HK-2 (cell line): Measurements from ENCODE around the gene CDHR4.
"Not testable (repeated sequence)": the region's sequence is repeated elsewhere in the genome, so short reads cannot be mapped to it uniquely, and the experiment has no call there.

Experiments used
- DNase-seq: peaks from one replicate; pipeline ENCODE4 v3.0.0-alpha.2; 2018; ENCODE audit not compliant: unreplicated experiment

Gene CDHR4

DNA sequence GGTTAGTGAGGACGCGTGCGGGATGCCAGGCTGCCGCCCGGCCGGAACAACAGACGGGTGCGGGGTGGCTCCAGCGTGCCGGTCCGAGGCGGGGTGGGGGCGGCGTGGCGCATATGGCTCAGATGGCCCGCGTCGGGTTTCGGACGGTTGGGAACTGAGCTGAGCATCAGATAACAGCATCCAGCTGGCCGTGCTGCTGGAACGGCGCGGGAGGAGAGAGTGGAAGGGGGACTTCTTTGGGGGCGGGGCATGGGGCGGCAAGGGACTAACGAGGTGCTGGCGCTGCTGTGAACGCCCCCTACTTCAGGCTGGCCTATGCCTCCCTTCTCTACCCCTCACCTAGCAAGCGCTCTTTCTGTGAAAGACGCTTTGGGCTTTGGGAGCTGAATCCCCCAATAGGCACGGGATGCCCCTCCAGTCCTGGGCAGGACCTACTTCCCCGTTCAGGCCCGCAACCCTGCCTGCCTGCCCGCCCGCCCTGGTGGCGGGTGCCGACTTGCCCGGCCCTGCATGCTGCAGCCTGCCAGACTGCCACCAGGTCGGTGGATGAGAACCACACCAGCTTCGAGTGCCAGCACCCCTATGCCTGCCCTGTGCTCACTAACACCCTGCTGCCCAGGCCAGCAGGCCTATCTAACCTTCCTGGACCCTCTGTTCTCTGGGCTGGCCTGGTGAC is 3.9 kb upstream of the CDHR4 start:
- DNase-seq = no peak

- DNase-seq = peak; percentile 74
These were observed 3.2 kb upstream of the CDHR4 start, which contains the start of gene INKA1 for GRCh38 chr3:49802719-49803464. TSS of gene INKA1 (plus strand) at chr3:49803261. CDS start at chr3:49803393, 132 bp downstream.

GRCh38 chr3:49801160-49801559 is 1.5 kb upstream of the CDHR4 start:
- no peak for DNase-seq

- no peak for DNase-seq
These were observed 568 bp downstream of the CDHR4 start for GRCh38 chr3:49799105-49799504.

DNA sequence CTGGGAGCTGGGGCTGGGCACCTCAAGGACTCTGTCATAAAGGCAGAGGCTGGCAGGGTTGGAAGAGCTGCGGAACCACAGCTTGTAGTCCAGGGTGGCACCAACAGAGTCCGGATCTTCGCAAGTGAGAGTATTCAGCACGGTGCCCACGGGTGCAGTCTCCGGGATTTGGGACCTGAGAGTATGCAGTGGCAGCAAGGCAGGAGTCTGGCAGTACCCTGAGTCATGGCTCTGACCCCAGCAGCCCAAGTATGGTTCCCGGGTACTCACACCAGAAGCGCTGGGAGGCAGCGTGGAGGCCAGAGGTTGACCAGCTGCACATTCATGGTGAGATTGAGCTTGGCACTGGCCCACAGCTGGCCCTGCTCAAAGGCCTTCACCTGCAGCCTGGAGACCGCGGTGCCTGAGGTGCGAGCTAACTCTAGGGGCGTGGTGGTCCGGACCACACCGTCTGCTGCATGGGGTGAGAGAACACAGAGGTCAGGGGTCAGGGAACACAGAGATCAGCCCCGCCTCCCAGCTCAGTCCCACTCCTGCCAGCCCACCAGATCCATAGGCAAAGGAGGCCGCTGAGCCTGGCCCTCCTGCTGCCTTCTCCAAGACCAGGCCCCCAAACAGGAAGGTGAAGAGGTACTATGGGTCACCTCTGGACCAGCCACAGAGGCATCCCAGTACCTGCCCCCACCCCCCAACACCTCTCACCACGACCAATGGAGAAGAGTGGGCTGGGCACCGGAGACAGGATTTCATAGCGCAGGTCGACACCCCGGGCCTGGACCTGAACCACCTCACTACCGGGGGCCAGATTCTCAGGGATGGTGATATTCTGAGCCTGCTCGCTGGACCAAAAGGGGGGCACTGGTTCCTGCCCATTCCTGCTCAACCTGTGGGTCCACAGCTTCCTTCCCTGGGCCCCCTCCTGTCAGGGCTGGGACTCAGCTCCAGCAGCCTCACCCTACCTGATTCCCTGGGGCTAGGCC is 4.5 kb downstream of the CDHR4 start:
- no peak for DNase-seq

DNA sequence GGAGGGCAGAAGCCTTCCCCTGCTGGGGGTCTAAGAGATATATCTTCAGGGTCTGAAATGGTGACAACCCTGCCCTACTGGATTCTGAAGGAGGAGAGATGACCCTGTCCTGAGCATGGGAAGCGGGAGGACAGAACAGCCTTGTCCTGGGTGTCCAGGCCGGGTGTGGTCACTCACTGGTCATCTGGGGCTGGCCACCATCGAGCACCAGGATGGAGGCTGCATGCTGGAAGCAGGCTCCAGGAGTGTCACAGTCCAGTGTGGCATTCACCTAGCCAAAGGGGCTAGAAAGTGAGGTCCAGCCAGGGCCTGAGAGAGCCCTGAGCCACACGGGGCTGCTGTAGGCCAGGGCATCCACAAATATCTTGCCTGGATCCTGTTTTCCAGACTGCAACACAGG is 5.2 kb downstream of the CDHR4 start:
- no peak for DNase-seq

- no peak for DNase-seq
These were observed 6.1 kb downstream of the CDHR4 start for GRCh38 chr3:49793486-49794085.

GRCh38 chr3:49792371-49793150 is 7.1 kb downstream of the CDHR4 start:
- DNase-seq = no peak

GRCh38 chr3:49791571-49791970 is 8.1 kb downstream of the CDHR4 start:
- DNase-seq = no peak

GRCh38 chr3:49790626-49791411 is 8.9 kb downstream of the CDHR4 start:
- DNase-seq = no peak

GRCh38 chr3:49788056-49788455 is 11.6 kb downstream of the CDHR4 start:
- DNase-seq = no peak

DNA sequence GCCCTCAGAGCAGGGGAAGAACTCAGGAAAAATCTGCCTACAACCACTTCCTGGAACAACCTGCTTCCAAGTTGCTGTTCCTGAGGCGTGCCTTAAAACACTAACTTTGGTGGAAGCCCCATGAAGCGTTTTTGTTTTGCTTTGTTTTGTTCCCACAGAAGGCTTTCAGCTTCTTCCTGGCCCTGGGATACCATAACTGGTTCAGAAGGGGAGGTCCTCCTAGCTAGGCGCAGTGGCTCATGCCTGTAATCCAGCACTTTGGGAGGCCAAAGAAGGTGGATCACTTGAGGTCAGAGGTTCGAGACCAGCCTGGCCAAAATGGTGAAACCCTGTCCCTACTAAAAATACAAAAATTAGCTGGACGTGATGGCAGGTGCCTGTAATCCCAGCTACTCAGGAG is 12.1 kb downstream of the CDHR4 start:
- no peak for DNase-seq

GRCh38 chr3:49787182-49787464 is 12.6 kb downstream of the CDHR4 start:
- DNase-seq = no peak

DNA sequence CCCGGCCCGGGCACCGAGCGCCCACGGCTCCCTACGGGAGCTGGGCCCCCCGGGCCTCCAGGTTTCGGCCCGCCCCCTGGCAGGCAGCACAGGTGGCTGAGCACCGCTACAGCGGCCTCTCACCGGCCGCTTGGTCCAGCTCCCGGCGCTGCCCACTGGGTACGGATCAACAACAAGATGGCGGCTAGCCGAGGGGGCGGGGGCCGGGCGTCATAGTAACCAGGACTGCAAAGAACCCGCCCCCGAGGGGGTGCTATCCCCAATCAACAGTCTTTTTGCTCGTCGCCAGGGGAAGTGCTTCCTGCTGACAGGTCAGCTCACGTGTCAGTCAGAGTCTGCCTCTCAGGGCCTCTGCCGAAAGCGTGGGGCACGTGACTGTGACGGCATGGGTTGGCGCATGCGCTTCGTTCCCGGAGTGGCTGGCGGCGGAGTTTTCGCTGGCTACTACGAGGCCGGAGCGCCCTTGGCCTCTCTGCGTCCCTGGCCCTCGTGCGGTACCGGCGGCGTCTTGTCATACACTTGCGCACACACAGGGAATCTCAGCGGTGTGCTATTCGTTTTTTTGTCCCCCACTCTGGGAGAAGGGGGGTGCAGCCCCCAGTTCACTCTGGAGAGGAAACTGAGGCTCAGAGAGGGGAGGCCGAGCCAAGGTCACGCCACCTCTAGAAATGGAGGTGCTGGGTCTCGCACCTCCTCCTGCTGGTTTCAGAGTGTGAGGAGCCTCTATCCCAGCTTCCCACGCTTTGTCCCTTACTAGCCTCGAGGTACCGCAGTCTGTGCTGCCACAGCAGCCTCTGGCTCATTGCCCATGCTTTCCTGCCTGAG is 13.1 kb downstream of the CDHR4 start, which contains the start of gene IP6K1:
IP6K1 (minus strand) TSS at position 186 of the 825 bp plus-strand sequence. CDS start 38,502 bp downstream, outside the sequence.
- DNase-seq = peak; percentile 98

GRCh38 chr3:49785565-49786356 is 13.9 kb downstream of the CDHR4 start:
- peak; percentile 42 for DNase-seq

GRCh38 chr3:49782277-49782676 is 17.4 kb downstream of the CDHR4 start:
- DNase-seq = not testable (repeated sequence)

GRCh38 chr3:49781415-49782199 is 18.1 kb downstream of the CDHR4 start:
- DNase-seq = no peak

- DNase-seq = not testable (repeated sequence)
These were observed 18.7 kb downstream of the CDHR4 start for GRCh38 chr3:49780975-49781365.
